ENCODE measurements around the gene PGM1. TPM values are rescaled to one million over a fixed set of nuclear protein-coding genes. Genes with fewer than 3 reads are reported as not detected.

Gene PGM1
- total and polyA plus RNA-seq, 2 donors (not counting 3 experiments of a cell fraction or from before 2014, with no cell fraction given) = 9.3 to 21.0 TPM

- ChIA-PET POLR2A (no interaction called here), CTCF (interaction anchor here (0.7 to 2.4 kb wide), 6 partner anchors 19 to 622 kb away, joined by 3 to 8 read pairs (median 4); no protein-coding TSS in a partner anchor)
- no peaks in the 10 kb centered on the region for H3K4me1 ChIP-seq (ENCODE audit: control insufficient read depth, extremely low read depth, insufficient read depth, low read length)
- H3K9me3 ChIP-seq (replicated peaks; ENCODE audit: control insufficient read depth, insufficient read depth, low read length) = no peaks in the 10 kb centered on the region
- no peak for DNase-seq (ENCODE audit: low read depth, low spot score)
- no peaks in the 10 kb centered on the region for H4K20me1 ChIP-seq (replicated peaks; ENCODE audit: control insufficient read depth, extremely low read depth, insufficient read depth, low read length)
- TF ChIP-seq POLR2AphosphoS5 (IDR thresholded peaks at IDR 0.05; ENCODE audit: insufficient read depth, low read depth, low read length) (no peak), EZH2 (IDR thresholded peaks at IDR 0.05; ENCODE audit: borderline replicate concordance, low read depth, low read length, severe bottlenecking) (no peak), MYC (IDR thresholded peaks at IDR 0.05; ENCODE audit: low read depth, low read length) (no peak), JUN (IDR thresholded peaks at IDR 0.05; ENCODE audit: borderline replicate concordance, insufficient read depth, insufficient read length, low read depth) (no peak), GATA2 (IDR thresholded peaks at IDR 0.05; ENCODE audit: insufficient read depth, insufficient read length, low read depth, low read length) (no peak), MAX (IDR thresholded peaks at IDR 0.05; ENCODE audit: insufficient read depth, insufficient read length) (no peak), CTCF (IDR thresholded peaks at IDR 0.05; ENCODE audit: extremely low read depth in 1 of 2, insufficient read depth in 1 of 2, low read depth in 1 of 2, low read length in 2 of 2) (no peak), FOS (IDR thresholded peaks at IDR 0.05; ENCODE audit: borderline replicate concordance, insufficient read depth, low read length) (no peak), POLR2A (IDR thresholded peaks at IDR 0.05; ENCODE audit: low read depth, low read length) (no peak)
- H3K4me3 ChIP-seq (replicated peaks in 1 of 3; ENCODE audit: insufficient read depth in 1 of 3, low read depth in 1 of 3, low read length in 3 of 3) = no peak overlapping the region
- no peak overlapping the region for H3K4me2 ChIP-seq (ENCODE audit: insufficient read depth, low read length)
- H3K36me3 ChIP-seq (ENCODE audit: control insufficient read depth in 2 of 2, extremely low read depth in 1 of 2, insufficient read depth in 2 of 2, low read length in 2 of 2) = no peaks in the 10 kb centered on the region
- BruUV-seq (replicated peaks) = no TSS peak
- no peaks in the 10 kb centered on the region for H3K9me1 ChIP-seq (replicated peaks; ENCODE audit: control insufficient read depth, extremely low read depth, insufficient read depth, low read length)
- H3K27ac ChIP-seq (ENCODE audit: insufficient read depth, low read depth, low read length) = no peak overlapping the region
- no peak for FAIRE-seq
- H3K79me2 ChIP-seq (ENCODE audit: control insufficient read depth, insufficient read depth, low read length) = no peaks in the 10 kb centered on the region
- intact Hi-C loops (cut with micrococcal nuclease) (no loop called here), dilution Hi-C loops (cut with MboI; ENCODE audit: extremely low pct_ligation_motif_present, low sequenced_read_pairs) (no loop called here)
- no peak overlapping the region for H2AFZ ChIP-seq (ENCODE audit: low read depth, low read length)
- no peak overlapping the region for H3K9ac ChIP-seq (replicated peaks; ENCODE audit: extremely low read depth, insufficient read depth, low read length)
- H3K27me3 ChIP-seq (ENCODE audit: control insufficient read depth in 2 of 2, insufficient read depth in 2 of 2, low read length in 2 of 2) = no peaks in the 10 kb centered on the region
Measured at GRCh38 chr1:63624911-63625310, 31.7 kb downstream of the PGM1 start.

Data from endothelial cell of umbilical vein (primary cell).